Smooth muscle cell of the brain vasculature (primary cell): ENCODE measurements around the gene TSHB.

Source experiments
- DNase-seq: peaks from one replicate; pipeline ENCODE4 v3.0.0-alpha.2; 2012; ENCODE audit warnings: low read depth, low spot score

The TSHB gene

GRCh38 chr1:115059316-115059715 is 29.7 kb downstream of the TSHB start:
- DNase-seq = no peak

- DNase-seq = no peak
These were observed 30.9 kb downstream of the TSHB start for GRCh38 chr1:115060501-115060900.

- DNase-seq = no peak
These were observed 32.9 kb downstream of the TSHB start for GRCh38 chr1:115062542-115063004.

GRCh38 chr1:115063228-115063901 is 33.7 kb downstream of the TSHB start:
- no peak for DNase-seq

GRCh38 chr1:115064461-115064860 is 34.8 kb downstream of the TSHB start:
- no peak for DNase-seq

GRCh38 chr1:115065021-115065420 is 35.4 kb downstream of the TSHB start:
- DNase-seq = no peak

GRCh38 chr1:115067161-115067859 is 37.7 kb downstream of the TSHB start:
- no peak for DNase-seq

GRCh38 chr1:115068826-115069585 is 39.4 kb downstream of the TSHB start:
- no peak for DNase-seq

GRCh38 chr1:115069659-115070308 is 40.2 kb downstream of the TSHB start:
- DNase-seq = no peak

- no peak for DNase-seq
These were observed 41.5 kb downstream of the TSHB start for GRCh38 chr1:115071012-115071664.

GRCh38 chr1:115073298-115074087 is 43.9 kb downstream of the TSHB start:
- no peak for DNase-seq

- no peak for DNase-seq
These were observed 45.4 kb downstream of the TSHB start for GRCh38 chr1:115074839-115075534.

GRCh38 chr1:115076384-115076915 is 46.8 kb downstream of the TSHB start:
- no peak for DNase-seq

GRCh38 chr1:115077286-115077983 is 47.8 kb downstream of the TSHB start:
- DNase-seq = no peak

- DNase-seq = no peak
These were observed 48.3 kb downstream of the TSHB start for GRCh38 chr1:115077984-115078330.

GRCh38 chr1:115078708-115079107 is 49.1 kb downstream of the TSHB start:
- no peak for DNase-seq

GRCh38 chr1:115082949-115083348 is 53.3 kb downstream of the TSHB start:
- no peak for DNase-seq
